HG02852 (cell line): ENCODE data around the gene CFAP77.

Source experiments
- ATAC-seq: cut with Tn5 transposase; IDR thresholded peaks from one replicate; pipeline ENCODE4 v1.9.1; 2021; ENCODE audit warnings: mild to moderate bottlenecking, moderate library complexity; ENCODE audit not compliant: unreplicated experiment

CFAP77 gene

DNA sequence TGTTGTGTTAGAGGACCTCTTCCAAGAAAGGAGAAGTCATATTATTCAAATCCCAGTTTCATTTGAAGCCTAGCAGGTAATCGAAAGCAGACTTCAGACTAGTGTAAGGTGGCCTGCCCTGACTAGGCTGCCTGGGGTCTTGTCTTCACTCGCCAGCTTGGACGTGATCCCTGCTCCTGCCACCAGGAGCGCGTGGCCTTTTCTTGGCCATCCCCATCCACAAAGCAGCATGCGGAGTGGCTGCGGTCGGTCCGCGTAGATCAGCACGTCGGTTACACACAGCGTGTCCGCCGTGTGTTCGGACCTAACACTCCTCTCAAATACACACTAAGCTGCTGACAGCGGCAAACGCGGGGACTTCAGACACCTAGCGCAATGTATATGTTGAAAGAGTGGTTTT, 37.3 kb downstream of the CFAP77 start:
- no peak for ATAC-seq

- ATAC-seq, result no peak
These were observed 37.9 kb downstream of the CFAP77 start for GRCh38 chr9:132447902-132448301.

- no peak for ATAC-seq
These were observed 41.3 kb downstream of the CFAP77 start for GRCh38 chr9:132451276-132451675.

- no peak for ATAC-seq
These were observed 46.2 kb downstream of the CFAP77 start for GRCh38 chr9:132456241-132456640.

DNA sequence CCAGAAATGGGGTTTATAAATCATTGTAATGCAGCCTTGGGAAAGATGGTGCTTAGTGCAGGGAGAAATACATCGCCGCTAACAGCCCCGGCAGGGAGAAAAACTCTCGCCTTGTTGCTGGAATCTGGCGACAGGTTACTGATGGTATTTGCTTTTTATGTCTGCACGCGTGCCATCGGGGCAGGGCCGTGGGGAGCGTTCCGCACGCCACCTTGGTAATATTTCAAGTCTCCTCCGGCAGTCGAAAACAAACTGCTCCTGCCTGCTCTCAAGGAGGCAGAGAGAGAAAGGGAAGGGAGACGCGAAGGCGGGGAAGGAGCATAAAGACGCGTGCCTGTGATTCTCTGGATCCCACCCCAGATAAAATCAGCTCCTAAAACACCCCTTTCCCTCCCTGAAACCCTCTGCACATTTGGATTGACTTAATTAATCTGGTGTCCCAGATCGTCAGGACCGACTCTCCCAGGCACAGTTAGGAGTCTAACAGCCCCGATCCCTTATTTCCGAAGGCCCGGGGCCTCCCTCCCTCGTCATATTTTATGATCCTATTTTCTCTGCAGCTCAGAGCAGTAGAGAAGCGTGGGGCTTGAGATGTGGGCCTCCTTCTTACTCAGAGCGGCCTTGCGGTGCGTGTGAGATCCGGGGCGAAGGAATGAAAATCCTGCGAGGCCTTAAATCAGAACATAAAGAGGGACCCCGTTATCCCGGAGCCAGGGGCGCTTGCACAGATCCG, 47.7 kb downstream of the CFAP77 start:
- ATAC-seq, result no peak

DNA sequence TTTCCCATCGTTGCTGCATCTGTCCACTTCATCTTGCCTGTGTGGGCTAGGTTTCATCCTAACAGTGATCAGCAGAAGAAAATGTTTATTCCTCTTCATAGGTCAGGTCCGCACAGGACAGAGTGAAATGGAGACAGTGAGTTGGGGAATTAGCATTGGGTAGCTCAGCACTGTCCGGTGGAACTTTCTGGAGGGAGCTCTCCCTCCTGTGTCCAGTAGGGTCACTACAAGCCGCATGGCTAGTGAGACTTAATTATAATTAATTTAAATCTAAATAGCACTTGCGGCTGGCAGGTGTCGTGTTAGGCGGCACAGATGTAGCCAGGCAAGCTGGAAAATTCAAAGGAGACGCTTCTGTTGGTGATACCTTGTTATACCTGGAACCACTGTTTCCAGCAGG, 48.4 kb downstream of the CFAP77 start:
- no peak for ATAC-seq

GRCh38 chr9:132459661-132460060, 49.6 kb downstream of the CFAP77 start:
- no peak for ATAC-seq

GRCh38 chr9:132460240-132460639, 50.2 kb downstream of the CFAP77 start:
- no peak for ATAC-seq

GRCh38 chr9:132461281-132461896, 51.4 kb downstream of the CFAP77 start:
- ATAC-seq, result no peak

- ATAC-seq, result no peak
These were observed 52.0 kb downstream of the CFAP77 start for GRCh38 chr9:132461971-132462370.

DNA sequence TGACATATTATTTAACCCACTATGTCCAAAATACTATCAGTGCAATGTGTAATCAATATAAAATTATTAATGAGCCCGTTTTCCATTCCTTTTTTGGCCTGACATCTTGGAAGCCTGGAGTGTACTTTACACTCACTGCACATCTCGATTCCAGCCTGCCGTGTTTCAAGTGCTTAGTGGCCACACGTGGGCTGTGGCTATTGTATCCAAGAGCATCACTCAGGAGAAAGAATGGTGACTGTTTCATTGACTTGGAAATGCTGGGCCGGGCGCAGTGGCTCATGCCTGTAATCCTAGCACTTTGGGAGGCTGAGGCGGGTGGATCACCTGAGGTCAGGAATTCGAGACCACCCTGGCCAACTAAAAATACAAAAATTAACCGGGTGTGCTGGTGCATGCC, 54.5 kb downstream of the CFAP77 start:
- no peak for ATAC-seq

DNA sequence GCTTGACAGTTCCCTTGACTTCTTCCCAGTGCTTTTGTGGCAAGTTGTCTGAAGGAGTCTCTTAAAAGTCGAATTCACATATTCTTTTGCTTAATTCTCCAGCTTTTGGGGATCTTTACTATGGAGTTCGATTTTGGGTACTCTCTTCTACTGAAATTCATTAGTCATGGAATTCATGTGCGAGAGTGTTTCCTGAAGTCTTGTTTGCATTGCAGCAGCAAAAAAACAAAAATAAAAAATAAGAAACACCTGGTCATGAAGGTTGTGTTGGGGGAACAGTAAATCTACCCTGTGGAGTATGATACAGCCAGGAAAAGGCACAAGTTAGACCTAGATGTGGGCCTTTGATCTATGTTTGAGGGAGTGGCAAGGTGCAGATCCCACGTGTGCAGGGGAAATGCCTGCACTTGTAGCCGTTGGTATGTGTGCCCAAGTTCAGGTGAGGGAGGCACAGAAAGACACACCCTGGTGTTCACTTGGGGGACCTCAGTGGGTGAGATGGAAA, 55.2 kb downstream of the CFAP77 start:
- no peak for ATAC-seq

GRCh38 chr9:132472199-132472598, 62.2 kb downstream of the CFAP77 start:
- ATAC-seq, result no peak

DNA sequence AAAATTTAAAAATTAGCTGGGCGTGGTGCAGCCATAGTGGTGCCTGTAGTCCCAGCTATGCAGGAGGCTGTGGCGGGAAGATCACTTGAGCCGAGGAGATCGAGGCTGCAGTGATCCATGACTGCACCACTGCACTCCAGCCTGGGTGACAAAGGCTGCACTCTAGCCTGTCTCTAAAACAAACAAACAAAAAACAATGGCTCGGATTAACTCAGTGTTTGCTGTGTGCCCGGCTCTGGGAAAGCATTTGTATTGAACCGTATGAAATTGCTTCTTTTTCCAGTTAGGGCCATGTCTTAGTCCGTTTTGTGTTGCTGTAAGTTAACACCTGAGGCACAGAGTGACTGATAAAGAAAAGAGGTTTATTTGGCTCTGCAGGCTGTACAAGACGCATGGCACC, 62.6 kb downstream of the CFAP77 start:
- ATAC-seq, result no peak

- no peak for ATAC-seq
These were observed 64.2 kb downstream of the CFAP77 start for GRCh38 chr9:132474253-132474652.

GRCh38 chr9:132478353-132479050, 68.5 kb downstream of the CFAP77 start:
- ATAC-seq, result no peak

GRCh38 chr9:132479733-132480132, 69.7 kb downstream of the CFAP77 start:
- ATAC-seq, result no peak

DNA sequence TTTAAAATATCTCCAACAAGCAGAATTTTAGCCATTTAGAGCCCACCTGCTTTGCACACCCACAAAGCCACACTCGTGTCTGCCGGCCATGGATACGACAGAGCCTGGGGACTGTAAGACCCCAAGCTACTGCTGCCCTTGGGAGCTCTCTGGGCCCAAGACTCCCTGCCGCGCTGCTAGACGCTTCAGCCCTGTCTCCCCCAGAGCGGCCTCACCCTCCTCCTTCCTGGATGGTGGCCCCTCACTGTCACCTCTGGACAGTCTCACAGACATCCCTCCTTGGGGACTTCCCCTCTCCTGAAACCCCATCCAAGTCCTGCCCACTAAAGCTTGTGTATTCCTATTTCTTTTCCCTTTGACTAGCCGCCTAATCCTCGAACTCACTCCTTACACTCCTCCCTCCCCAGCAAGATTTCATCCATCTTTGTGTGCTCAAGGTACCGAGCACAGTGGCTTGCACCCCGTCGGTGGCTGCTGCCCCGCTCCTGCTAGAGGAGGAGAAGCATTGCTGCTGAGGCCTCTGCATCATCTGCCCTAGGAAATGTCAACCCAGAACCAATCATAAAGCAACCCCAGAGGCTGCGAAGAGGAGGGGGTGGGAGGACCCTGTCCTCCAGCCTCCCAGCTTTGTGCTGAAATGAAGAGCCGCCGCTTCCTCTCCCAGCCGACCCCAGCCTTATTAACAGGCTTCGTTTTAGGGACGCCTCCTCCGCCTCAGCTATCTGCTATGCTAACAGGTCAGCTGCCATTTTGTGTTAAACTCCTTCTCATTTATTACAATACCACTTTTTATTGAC, 71.2 kb downstream of the CFAP77 start:
- ATAC-seq, result no peak

DNA sequence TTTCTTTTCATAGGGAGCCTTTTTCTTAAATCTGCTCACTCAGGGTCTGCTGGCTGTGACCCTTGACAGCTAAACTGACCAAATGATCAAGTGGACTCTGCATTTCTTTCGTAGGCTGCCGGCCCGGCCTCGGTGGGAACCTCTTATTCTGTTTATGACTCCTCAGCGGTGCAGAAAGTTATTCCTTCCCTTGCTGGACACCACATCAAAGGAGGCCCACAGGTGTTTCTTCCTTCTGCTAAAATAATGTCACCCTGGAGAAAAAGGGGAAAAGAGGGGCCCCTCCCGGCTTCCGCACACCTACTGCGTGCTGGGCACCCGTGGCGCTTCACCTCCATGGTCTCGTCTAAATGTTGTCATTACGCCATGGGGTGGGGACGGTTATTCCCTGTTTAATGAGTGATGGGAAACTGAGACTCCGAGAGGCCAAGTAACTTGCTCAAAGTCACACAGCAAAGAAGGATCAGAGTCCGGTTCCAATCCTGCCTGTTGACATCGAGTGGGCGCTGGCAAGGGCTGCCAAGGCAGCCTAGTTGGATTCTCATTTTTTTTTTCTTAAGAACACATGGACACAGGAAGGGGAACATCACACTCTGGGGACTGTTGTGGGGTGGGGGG, 72.3 kb downstream of the CFAP77 start:
- ATAC-seq, result no peak

DNA sequence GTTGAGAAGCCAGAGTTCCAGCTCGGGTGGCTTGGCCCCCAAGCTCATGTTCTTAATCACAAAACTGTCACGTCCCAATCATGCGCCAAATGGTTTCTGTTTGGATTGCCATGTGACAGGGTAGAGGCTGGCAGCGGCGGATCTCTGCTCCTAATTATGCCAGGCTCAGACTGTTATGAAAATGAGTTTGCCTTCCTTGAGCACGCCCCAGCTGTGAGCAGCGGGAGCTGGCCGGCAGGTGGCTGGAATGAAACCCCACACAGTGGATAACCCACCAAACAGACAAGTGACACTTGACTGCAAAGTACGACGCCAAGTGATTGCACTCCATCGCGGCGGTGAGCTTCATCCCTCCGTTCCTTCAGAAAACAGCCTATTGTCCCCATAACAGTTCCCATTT, 75.4 kb downstream of the CFAP77 start:
- no peak for ATAC-seq
